Heart right ventricle (tissue), 16 donors: ENCODE data around the gene TRIM52. TPM values are rescaled to one million over a fixed set of nuclear protein-coding genes. Genes with fewer than 3 reads are reported as not detected.
"Not testable (repeated sequence)": the region's sequence is repeated elsewhere in the genome, so short reads cannot be mapped to it uniquely, and the experiment has no call there.

Source experiments
- ATAC-seq, 8 donors: fragments of 200-7000 bp; cut with Tn5 transposase; one replicate each; pipeline ENCODE4 v1.9.1; 2020; ENCODE audit warnings: mild to moderate bottlenecking in 8 of 8, moderate library complexity in 8 of 8, moderate number of reproducible peaks in 1 of 8
- DNase-seq, 2 donors: peaks; one replicate each; pipeline ENCODE4 v3.0.0-alpha.2; 2020
- H3K27ac ChIP-seq, 10 donors: fragments of 200-600 bp; sonication (generic) in 2 of 10; one replicate each; pipeline versions ENCODE4 v1.5.0 to v1.8.0; 2020 to 2022; ENCODE audit warnings: mild to moderate bottlenecking in 3 of 10
- H3K27me3 ChIP-seq, 7 donors: fragments of 200-600 bp; one replicate each; pipeline ENCODE4 v1.8.0; 2021 to 2022; ENCODE audit warnings: mild to moderate bottlenecking in 2 of 7
- H3K36me3 ChIP-seq, 9 donors: fragments of 200-600 bp; sonication (generic) in 1 of 9; one replicate each; pipeline versions ENCODE4 v1.5.0 to v1.8.0; 2020 to 2022; ENCODE audit warnings: mild to moderate bottlenecking in 2 of 9
- H3K4me1 ChIP-seq, 9 donors: fragments of 200-600 bp; sonication (generic) in 1 of 9; one replicate each; pipeline versions ENCODE4 v1.5.0 to v1.8.0; 2020 to 2022; ENCODE audit warnings: mild to moderate bottlenecking in 4 of 9
- H3K4me3 ChIP-seq, 10 donors: fragments of 200-600 bp; sonication (generic) in 2 of 10; one replicate each; pipeline versions ENCODE4 v1.5.0 to v1.8.0; 2020 to 2022; ENCODE audit warnings: mild to moderate bottlenecking in 7 of 10, moderate library complexity in 2 of 10
- H3K9me3 ChIP-seq, 11 donors: fragments of 200-600 bp in 10 of 11; sonication (generic) in 2 of 11; one replicate each; pipeline versions ENCODE4 v1.5.0 to v1.8.0; 2013 to 2022; ENCODE audit warnings: mild to moderate bottlenecking in 2 of 11, control low read depth in 1 of 11, moderate library complexity in 1 of 11
- WGBS, 2 donors: extraction: QIAGEN DNeasy Blood & Tissue Kit; methylation state at CpG; one replicate each; pipeline ENCODE4 v1.1.7; 2013; ENCODE audit warnings: inconsistent platforms in 1 of 2; 5-methylcytosine and 5-hydroxymethylcytosine counted together
- intact Hi-C, 10 donors: fragments of 100-400 bp; cut with DNase I; formaldehyde crosslinking; loops; one replicate each; pipeline versions ENCODE4 v1.11.1 to v1.14.2; 2022
- polyA plus RNA-seq, 2 donors: library from polyadenylated mRNA; stranded (reverse); fragments of 200-250 nt; gene quantifications; one replicate each; pipeline ENCODE4 v1.2.3, GENCODE V29; 2013
- total RNA-seq, 10 donors: library from RNA; stranded (reverse); fragmentation: NEBNext Ultra II Directional in 3 of 10; extraction: Animal tissue kit (Norgen Biotek cat#: 25700) in 3 of 10; gene quantifications; one replicate each; pipeline versions ENCODE4 v1.2.1 to v1.2.4, GENCODE V29; 2021 to 2023
- TF ChIP-seq, protein P1 (sequence below), 9 donors: fragments of 200-600 bp; sonication (generic) in 2 of 9; IDR thresholded peaks; one replicate each; pipeline versions ENCODE4 v1.5.0 to v1.8.0; 2021 to 2022; ENCODE audit warnings: antibody characterized with exemption in 9 of 9, mild to moderate bottlenecking in 5 of 9, moderate library complexity in 1 of 9
- donor health status: Arrhythmogenic right ventricular cardiomyopathy.
- donor health status: ischemic (EF 13 %, LVEDD 7.1; RV severe dilation, severe dysfunction).
- donor health status: healthy with polysubstance abuse.
- donor health status: DM: no; HTN: yes; CAD: no.
- donor health status: DM: no; HTN: no; CAD: no.
- donor health status: ischemic (EF 25% LVEDD 6.9; RV normal size, moderate dysfunction).
- donor health status: ischemic (EF 25% LVEDD 5.7; RV mildly dilated, moderate dysfunction).
- donor health status: healthy.
- donor health status: DM: yes; HTN: yes; CAD: no.
- donor health status: Ischemic cardiomyopathy.
- donor health status: ischemic (EF 35%, LVEDD 5.7; RV mildly dilated, moderate dysfunction).
- donor health status: nonischemic (EF 11% LVEDD 7.7; RV severe dilation, severe dysfunction).
- donor health status: DM: yes; HTN: yes; CAD: no.
- donor health status: PGD.
- donor health status: ischemic (EF 29% LVEDD 5.4; RV normal size, mild dysfunction).
- donor health status: nonischemic (EF 23%, LVEDD 6.1; RV moderate dilation, normal function).

Gene TRIM52
- total and polyA plus RNA-seq, 12 donors: 4.1 to 27.1 (median 7.5) TPM

DNA sequence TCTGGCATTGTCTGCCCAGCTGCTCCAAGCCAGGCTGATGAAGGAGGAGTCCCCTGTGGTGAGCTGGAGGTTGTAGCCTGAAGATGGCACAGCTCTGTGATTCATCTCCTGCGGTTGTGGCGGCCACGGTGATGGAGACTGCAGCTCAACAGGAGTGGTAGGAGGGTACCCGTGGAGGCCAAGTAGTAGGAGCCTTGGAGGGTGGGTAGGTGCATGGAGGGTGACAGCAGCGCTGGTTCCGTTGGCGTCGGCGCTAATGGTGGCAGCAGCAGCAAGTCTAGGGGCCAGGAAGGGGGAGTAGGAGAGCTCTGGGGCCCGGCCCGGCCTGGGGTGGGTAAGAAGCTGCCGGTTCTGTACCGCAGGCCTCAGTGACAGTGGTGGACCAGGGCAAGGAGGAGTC, 22.4 kb upstream of the TRIM52 start:
- 84 to 87% methylated on average over 13 of the region's 13 CpGs for WGBS, 2 donors
- Histone ChIP-seq H3K27ac (no peak overlapping the region), H3K36me3 (no peaks in the 10 kb centered on the region), H3K9me3 (no peaks in the 10 kb centered on the region), H3K4me1 (no peaks in the 10 kb centered on the region), H3K27me3 (no peaks in the 10 kb centered on the region), H3K4me3 (no peak overlapping the region)
- intact Hi-C loops: no loop called here
- no peak for DNase-seq
- TF ChIP-seq, protein P1, sequence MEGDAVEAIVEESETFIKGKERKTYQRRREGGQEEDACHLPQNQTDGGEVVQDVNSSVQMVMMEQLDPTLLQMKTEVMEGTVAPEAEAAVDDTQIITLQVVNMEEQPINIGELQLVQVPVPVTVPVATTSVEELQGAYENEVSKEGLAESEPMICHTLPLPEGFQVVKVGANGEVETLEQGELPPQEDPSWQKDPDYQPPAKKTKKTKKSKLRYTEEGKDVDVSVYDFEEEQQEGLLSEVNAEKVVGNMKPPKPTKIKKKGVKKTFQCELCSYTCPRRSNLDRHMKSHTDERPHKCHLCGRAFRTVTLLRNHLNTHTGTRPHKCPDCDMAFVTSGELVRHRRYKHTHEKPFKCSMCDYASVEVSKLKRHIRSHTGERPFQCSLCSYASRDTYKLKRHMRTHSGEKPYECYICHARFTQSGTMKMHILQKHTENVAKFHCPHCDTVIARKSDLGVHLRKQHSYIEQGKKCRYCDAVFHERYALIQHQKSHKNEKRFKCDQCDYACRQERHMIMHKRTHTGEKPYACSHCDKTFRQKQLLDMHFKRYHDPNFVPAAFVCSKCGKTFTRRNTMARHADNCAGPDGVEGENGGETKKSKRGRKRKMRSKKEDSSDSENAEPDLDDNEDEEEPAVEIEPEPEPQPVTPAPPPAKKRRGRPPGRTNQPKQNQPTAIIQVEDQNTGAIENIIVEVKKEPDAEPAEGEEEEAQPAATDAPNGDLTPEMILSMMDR (IDR thresholded peaks at IDR 0.05): no peak
- ATAC-seq: no peak

DNA sequence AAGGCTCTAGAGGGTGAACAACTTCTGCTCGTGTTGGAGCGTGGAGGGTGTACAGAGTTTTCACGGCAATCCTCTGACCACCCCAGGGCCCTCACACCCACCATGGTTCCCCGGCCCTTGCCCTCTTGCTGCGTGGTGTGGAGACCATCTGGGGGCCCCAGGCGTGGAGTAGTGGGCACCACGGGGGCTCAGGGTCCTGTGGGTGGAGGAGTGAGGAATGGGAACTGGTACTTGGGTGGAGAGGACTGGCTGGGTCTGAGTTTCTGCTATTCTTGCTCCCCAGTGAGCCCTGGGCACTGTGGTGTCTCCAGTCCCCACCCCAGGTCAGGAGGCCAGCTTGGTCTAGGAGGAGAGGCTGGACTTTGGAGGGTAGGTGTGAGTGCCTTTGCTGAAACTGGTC, 21.9 kb upstream of the TRIM52 start:
- no peaks in the 10 kb centered on the region for H3K9me3 ChIP-seq
- TF ChIP-seq, protein P1 (IDR thresholded peaks at IDR 0.05): no peak
- intact Hi-C loops: no loop called here
- no peaks in the 10 kb centered on the region for H3K27me3 ChIP-seq
- no peak overlapping the region for H3K4me3 ChIP-seq
- 93 to 94% methylated on average over 7 of the region's 7 CpGs for WGBS, 2 donors
- H3K27ac ChIP-seq: no peak overlapping the region
- DNase-seq (no peak), ATAC-seq (no peak)
- no peaks in the 10 kb centered on the region for H3K36me3 ChIP-seq
- H3K4me1 ChIP-seq: no peaks in the 10 kb centered on the region

- intact Hi-C loops, H3K4me3 ChIP-seq, H3K4me1 ChIP-seq, DNase-seq, H3K9me3 ChIP-seq, H3K27me3 ChIP-seq, H3K36me3 ChIP-seq, ATAC-seq, H3K27ac ChIP-seq: not testable (repeated sequence)
- 88 to 91% methylated on average over 16 of the region's 16 CpGs for WGBS, 2 donors
Observed at GRCh38 chr5:181282415-181282814, 21.5 kb upstream of the TRIM52 start.

DNA sequence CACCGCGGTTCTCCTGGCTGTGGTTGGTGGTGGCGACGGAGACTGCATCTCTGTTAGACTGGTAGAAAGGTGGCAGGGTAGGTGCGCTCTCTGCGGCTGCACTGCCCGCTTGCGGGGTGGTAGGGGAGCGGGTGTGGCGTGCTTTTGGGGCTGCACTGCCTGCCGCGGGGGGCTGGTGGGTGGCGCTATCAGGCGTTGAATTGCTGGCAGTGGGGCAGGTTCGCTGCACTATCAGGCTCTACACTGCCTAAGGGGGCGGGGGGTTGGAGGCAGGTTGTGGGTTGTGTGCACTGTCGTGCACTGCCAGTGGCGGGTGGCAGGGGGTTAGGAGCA, 21.0 kb upstream of the TRIM52 start:
- no peaks in the 10 kb centered on the region for H3K36me3 ChIP-seq
- 93% methylated on average over 18 of the region's 18 CpGs for WGBS, 2 donors

More for the DNA sequence above, 21.0 kb upstream of the TRIM52 start:
- Histone ChIP-seq H3K4me1 (no peaks in the 10 kb centered on the region), H3K9me3 (no peaks in the 10 kb centered on the region), H3K27me3 (no peaks in the 10 kb centered on the region), H3K27ac (no peak overlapping the region), H3K4me3 (no peak overlapping the region)
- no peak for ATAC-seq
- no peak for DNase-seq
- TF ChIP-seq, protein P1 (IDR thresholded peaks at IDR 0.05): no peak
- intact Hi-C loops: no loop called here
